HepG2 (cell line): Measurements from ENCODE around the gene BMAL1. TPM values are rescaled to one million over a fixed set of nuclear protein-coding genes. Genes with fewer than 3 reads are reported as not detected.

ENCODE experiments used
- ATAC-seq: fragments of 200-7000 bp; cut with Tn5 transposase; 3 replicates; pipeline ENCODE4 v1.9.1; 2020; ENCODE audit warnings: mild to moderate bottlenecking, moderate library complexity
- BruUV-seq: library from RNA; stranded (reverse); fragments of 400-500 nt; replicated peaks from 2 replicates; lab custom pipeline; 2021; lab: Mats Ljungman, UMichigan
- CTCF ChIA-PET: fragments of 300-600 bp; formaldehyde crosslinking; extraction: SDS; loops from one replicate; lab custom pipeline; 2021; ENCODE audit warnings: low total read pairs, inconsistent platforms, low intra/inter-chr PET ratio; lab: Yijun Ruan, JAX
- POLR2A ChIA-PET: fragments of 350-600 bp; sonication (Branson Sonifier 250); formaldehyde crosslinking; loops from one replicate; lab custom pipeline; 2020; ENCODE audit warnings: antibody characterized with exemption, inconsistent platforms; lab: Yijun Ruan, JAX
- DNase-seq: peaks from one replicate; pipeline ENCODE4 v3.0.0-alpha.2; 2015; ENCODE audit warnings: low spot score
- FAIRE-seq: peaks from 3 replicates; lab custom pipeline; 2011; peaks lifted over from hg19 to GRCh38; lab: Jason Lieb, UNC
- H2AFZ ChIP-seq: one replicate; pipeline ENCODE4 v1.6.1; 2011; ENCODE audit warnings: low read length, inconsistent platforms
- H3K27ac ChIP-seq: fragments of 300-600 bp; 3 replicates; pipeline ENCODE4 v1.8.0; 2011; ENCODE audit warnings: mixed run types, mild to moderate bottlenecking, mixed read lengths, low read length, inconsistent platforms; ENCODE audit not compliant: insufficient read depth; ENCODE audit errors: extremely low read length
- H3K27me3 ChIP-seq, 2 experiments: fragments of 200-600 bp in 1 of 2; 2 replicates in 1 of 2; 3 replicates in 1 of 2; pipeline versions ENCODE4 v1.6.0 to v1.8.0; 2011; ENCODE audit warnings: low read length in 2 of 2, mild to moderate bottlenecking in 2 of 2, moderate library complexity in 2 of 2, inconsistent platforms in 1 of 2; ENCODE audit not compliant: insufficient read depth in 2 of 2, control insufficient read depth in 1 of 2
- H3K36me3 ChIP-seq, 2 experiments: fragments of 200-600 bp in 1 of 2; replicated peaks in 1 of 2; 2 replicates in 1 of 2; 3 replicates in 1 of 2; pipeline versions ENCODE4 v1.5.1 to v1.8.0; 2011; ENCODE audit warnings: low read length in 2 of 2, inconsistent platforms in 1 of 2; ENCODE audit not compliant: insufficient read depth in 2 of 2, control insufficient read depth in 1 of 2
- H3K4me1 ChIP-seq: 2 replicates; pipeline ENCODE4 v1.5.1; 2012; ENCODE audit warnings: low read length, inconsistent platforms; ENCODE audit not compliant: insufficient read depth
- H3K4me2 ChIP-seq: 2 replicates; pipeline ENCODE4 v1.6.0; 2011; ENCODE audit warnings: low read depth, low read length, inconsistent platforms
- H3K4me3 ChIP-seq, 3 experiments: fragments of 200-600 bp in 1 of 3; sonication (generic), shearing (Covaris generic) in 1 of 3; replicated peaks in 1 of 3; 2 replicates each; pipeline ENCODE4 v1.5.1; 2011 to 2016; ENCODE audit warnings: low read length in 3 of 3, inconsistent platforms in 2 of 3, low read depth in 2 of 3, mild to moderate bottlenecking in 2 of 3, control low read depth in 1 of 3, mixed read lengths in 1 of 3; ENCODE audit not compliant: insufficient read depth in 1 of 3
- H3K79me2 ChIP-seq: one replicate; pipeline ENCODE4 v1.6.1; 2011; ENCODE audit warnings: low read length, inconsistent platforms; ENCODE audit not compliant: insufficient read depth
- H3K9ac ChIP-seq: 2 replicates; pipeline ENCODE4 v1.6.0; 2011; ENCODE audit warnings: mild to moderate bottlenecking, low read depth, low read length, inconsistent platforms; ENCODE audit not compliant: insufficient read depth
- H3K9me3 ChIP-seq: 2 replicates; pipeline ENCODE4 v1.5.1; 2012; ENCODE audit warnings: mild to moderate bottlenecking, low read length
- H4K20me1 ChIP-seq: 2 replicates; pipeline ENCODE4 v1.6.0; 2011; ENCODE audit warnings: inconsistent platforms, mild to moderate bottlenecking, low read length, moderate library complexity; ENCODE audit not compliant: insufficient read depth
- BRCA1 ChIP-seq: sonication (generic); formaldehyde crosslinking; IDR thresholded peaks from 2 replicates; pipeline ENCODE4 v1.4.0; 2020; ENCODE audit warnings: missing genetic modification reagents
- CREB1 ChIP-seq, 2 experiments: fragments of 450-650 bp in 1 of 2; IDR thresholded peaks; 2 replicates each; pipeline ENCODE4 v1.6.1; 2016 to 2017; ENCODE audit warnings: control low read depth in 1 of 2, mild to moderate bottlenecking in 1 of 2, missing compliant biosample characterization in 1 of 2, missing genetic modification characterization in 1 of 2
- HOXA5 ChIP-seq: sonication (generic); formaldehyde crosslinking; IDR thresholded peaks from 2 replicates; pipeline ENCODE4 v1.4.0; 2020; ENCODE audit warnings: missing genetic modification reagents
- KLF12 ChIP-seq: sonication (generic); formaldehyde crosslinking; IDR thresholded peaks from 2 replicates; pipeline ENCODE4 v1.4.0; 2020; ENCODE audit warnings: missing genetic modification reagents, borderline replicate concordance
- MXD4 ChIP-seq: IDR thresholded peaks from 2 replicates; pipeline ENCODE4 v1.6.1; 2016; ENCODE audit warnings: mild to moderate bottlenecking, missing biosample characterization, missing genetic modification reagents
- MYNN ChIP-seq: sonication (generic); formaldehyde crosslinking; IDR thresholded peaks from 2 replicates; pipeline ENCODE4 v1.4.0; 2020; ENCODE audit warnings: mild to moderate bottlenecking, low read depth, missing genetic modification reagents
- NONO ChIP-seq, 2 experiments: fragments of 450-650 bp in 1 of 2; sonication (generic) in 1 of 2; formaldehyde crosslinking in 1 of 2; IDR thresholded peaks in 1 of 2; conservative IDR thresholded peaks in 1 of 2; 2 replicates each; pipeline versions ENCODE4 v1.6.1 to v1.8.0; 2017 to 2022; ENCODE audit warnings: mild to moderate bottlenecking in 1 of 2, missing genetic modification reagents in 1 of 2, moderate library complexity in 1 of 2
- PHB2 ChIP-seq: fragments of 450-650 bp; IDR thresholded peaks from 2 replicates; pipeline ENCODE4 v1.6.1; 2018; ENCODE audit not compliant: partially characterized antibody
- TFDP1 ChIP-seq: IDR thresholded peaks from 2 replicates; pipeline ENCODE4 v1.6.1; 2016; ENCODE audit warnings: missing compliant biosample characterization, missing genetic modification reagents, borderline replicate concordance
- ZBTB21 ChIP-seq: sonication (generic); formaldehyde crosslinking; IDR thresholded peaks from 2 replicates; pipeline ENCODE4 v1.4.0; 2020; ENCODE audit warnings: missing genetic modification reagents
- ZBTB43 ChIP-seq: sonication (generic); formaldehyde crosslinking; conservative IDR thresholded peaks from 2 replicates; pipeline ENCODE4 v1.4.0; 2020; ENCODE audit warnings: missing genetic modification reagents
- ZNF138 ChIP-seq: sonication (generic); formaldehyde crosslinking; IDR thresholded peaks from 2 replicates; pipeline ENCODE4 v1.5.0; 2020; ENCODE audit warnings: mild to moderate bottlenecking, low read depth, missing genetic modification reagents
- WGBS: methylation state at CpG from one replicate; pipeline ENCODE4 v1.1.6; 2017; ENCODE audit warnings: low lambda C conversion rate; 5-methylcytosine and 5-hydroxymethylcytosine counted together
- in situ Hi-C: cut with HindIII; loops from 2 replicates; pipeline ENCODE4 v1.10.0; 2017; ENCODE audit warnings: low pct_unique_long_range_greater_than_20kb; ENCODE audit not compliant: extremely low pct_ligation_motif_present
- intact Hi-C: fragments of 100-400 bp; cut with micrococcal nuclease; formaldehyde crosslinking; loops from one replicate; pipeline ENCODE4 v1.10.0; 2022; ENCODE audit not compliant: unreplicated experiment
- polyA plus RNA-seq, 8 experiments: library from polyadenylated mRNA; depleted of rRNA in 3 of 8; stranded (reverse) in 7 of 8; unstranded in 1 of 8; fragments of >200 nt; fragmentation: Illumina TruSeq in 4 of 8; extraction: Trizol in 4 of 8; gene quantifications; 2 replicates each; pipeline versions ENCODE4 v1.2.1 to v1.2.3, GENCODE V29; 2011 to 2016; ENCODE audit warnings: low read depth in 4 of 8, missing spikeins in 1 of 8, mixed read lengths in 1 of 8; ENCODE audit not compliant: insufficient read depth in 1 of 8
- total RNA-seq, 5 experiments: library from RNA; depleted of rRNA; stranded (reverse); fragments of >200 nt; fragmentation: Illumina TruSeq; extraction: Trizol; gene quantifications; 2 replicates each; pipeline ENCODE4 v1.2.3, GENCODE V29; 2016; ENCODE audit warnings: low read depth in 1 of 5
- TF ChIP-seq, protein P1 (sequence below): sonication (generic); formaldehyde crosslinking; IDR thresholded peaks from 2 replicates; pipeline ENCODE4 v1.5.0; 2020; ENCODE audit warnings: missing genetic modification reagents
- TF ChIP-seq, protein P2 (sequence below): sonication (generic); formaldehyde crosslinking; IDR thresholded peaks from 2 replicates; pipeline ENCODE4 v1.8.0; 2023; ENCODE audit warnings: mild to moderate bottlenecking, missing genetic modification reagents
- TF ChIP-seq, protein P3 (sequence below): IDR thresholded peaks from 2 replicates; pipeline ENCODE4 v1.6.1; 2016; ENCODE audit warnings: control low read depth
- TF ChIP-seq, protein P4 (sequence below): sonication (generic); formaldehyde crosslinking; IDR thresholded peaks from 2 replicates; pipeline ENCODE4 v1.8.0; 2022; ENCODE audit warnings: missing genetic modification reagents, mild to moderate bottlenecking, moderate library complexity, borderline replicate concordance

Gene BMAL1
- total and polyA plus RNA-seq, 2 of the 13 experiments (the other 11 are each of a cell fraction or from before 2014, with no cell fraction given), result 4.5 to 4.8 TPM

DNA sequence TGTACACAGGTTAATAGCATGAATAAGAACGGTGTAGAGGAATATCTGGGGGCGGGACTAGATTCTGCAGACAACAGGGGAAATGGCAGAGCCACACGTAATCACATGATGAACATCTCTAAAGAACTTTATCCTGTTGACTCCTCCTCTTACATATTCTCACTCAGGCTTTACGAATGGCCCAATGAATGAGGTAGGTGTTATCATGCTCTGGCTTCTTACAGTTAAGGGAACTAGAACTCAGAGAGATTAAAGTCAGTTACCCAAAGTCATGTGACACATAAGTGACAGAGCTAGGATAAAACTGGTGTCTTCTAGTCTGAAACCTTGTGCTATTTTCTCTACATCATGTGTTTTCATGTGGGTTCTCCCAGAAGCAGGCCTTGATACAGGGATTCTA lies 49.0 kb upstream of the BMAL1 start:
- no peak for FAIRE-seq

More for the DNA sequence above, 49.0 kb upstream of the BMAL1 start:
- intact Hi-C loops, result no loop called here
- no peak overlapping the region for H3K4me2 ChIP-seq
- no peak overlapping the region for H2AFZ ChIP-seq
- DNase-seq, result no peak
- in situ Hi-C loops, result no loop called here
- no peaks in the 10 kb centered on the region for H3K36me3 ChIP-seq
- peaks cover 0 to 8% of the 10 kb centered on the region in 2 experiments; a peak in 4 of 5 replicates for H3K27me3 ChIP-seq
- WGBS, result 0% methylated on average over 4 of the region's 4 CpGs
- no peaks in the 10 kb centered on the region for H3K4me1 ChIP-seq
- H3K9ac ChIP-seq, result no peak overlapping the region
- no peak for ATAC-seq
- POLR2A ChIA-PET, result no interaction called here
- no peak overlapping the region for H3K27ac ChIP-seq
- TF ChIP-seq MYNN (CRISPR knock-in tag) (no peak), ZNF138 (CRISPR knock-in tag) (no peak), NONO (IDR thresholded peaks at IDR 0.05) (no peak), NONO (CRISPR knock-in tag; conservative IDR thresholded peaks at IDR 0.05) (no peak), KLF12 (CRISPR knock-in tag) (no peak), BRCA1 (CRISPR knock-in tag) (no peak), HOXA5 (CRISPR knock-in tag) (no peak), PHB2 (no peak), MXD4 (CRISPR knock-in tag) (no peak), ZBTB43 (no peak), CREB1 (IDR thresholded peaks at IDR 0.05) (no peak), CREB1 (CRISPR knock-in tag; IDR thresholded peaks at IDR 0.05) (no peak), TFDP1 (CRISPR knock-in tag) (no peak), ZBTB21 (CRISPR knock-in tag) (no peak)
- TF ChIP-seq, protein P1, sequence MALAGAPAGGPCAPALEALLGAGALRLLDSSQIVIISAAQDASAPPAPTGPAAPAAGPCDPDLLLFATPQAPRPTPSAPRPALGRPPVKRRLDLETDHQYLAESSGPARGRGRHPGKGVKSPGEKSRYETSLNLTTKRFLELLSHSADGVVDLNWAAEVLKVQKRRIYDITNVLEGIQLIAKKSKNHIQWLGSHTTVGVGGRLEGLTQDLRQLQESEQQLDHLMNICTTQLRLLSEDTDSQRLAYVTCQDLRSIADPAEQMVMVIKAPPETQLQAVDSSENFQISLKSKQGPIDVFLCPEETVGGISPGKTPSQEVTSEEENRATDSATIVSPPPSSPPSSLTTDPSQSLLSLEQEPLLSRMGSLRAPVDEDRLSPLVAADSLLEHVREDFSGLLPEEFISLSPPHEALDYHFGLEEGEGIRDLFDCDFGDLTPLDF (CRISPR knock-in tag), result no peak
- TF ChIP-seq, protein P2, sequence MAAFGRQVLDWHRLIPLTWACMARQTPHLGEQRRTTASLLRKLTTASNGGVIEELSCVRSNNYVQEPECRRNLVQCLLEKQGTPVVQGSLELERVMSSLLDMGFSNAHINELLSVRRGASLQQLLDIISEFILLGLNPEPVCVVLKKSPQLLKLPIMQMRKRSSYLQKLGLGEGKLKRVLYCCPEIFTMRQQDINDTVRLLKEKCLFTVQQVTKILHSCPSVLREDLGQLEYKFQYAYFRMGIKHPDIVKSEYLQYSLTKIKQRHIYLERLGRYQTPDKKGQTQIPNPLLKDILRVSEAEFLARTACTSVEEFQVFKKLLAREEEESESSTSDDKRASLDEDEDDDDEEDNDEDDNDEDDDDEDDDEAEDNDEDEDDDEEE (CRISPR knock-in tag), result no peak
- TF ChIP-seq, protein P3, sequence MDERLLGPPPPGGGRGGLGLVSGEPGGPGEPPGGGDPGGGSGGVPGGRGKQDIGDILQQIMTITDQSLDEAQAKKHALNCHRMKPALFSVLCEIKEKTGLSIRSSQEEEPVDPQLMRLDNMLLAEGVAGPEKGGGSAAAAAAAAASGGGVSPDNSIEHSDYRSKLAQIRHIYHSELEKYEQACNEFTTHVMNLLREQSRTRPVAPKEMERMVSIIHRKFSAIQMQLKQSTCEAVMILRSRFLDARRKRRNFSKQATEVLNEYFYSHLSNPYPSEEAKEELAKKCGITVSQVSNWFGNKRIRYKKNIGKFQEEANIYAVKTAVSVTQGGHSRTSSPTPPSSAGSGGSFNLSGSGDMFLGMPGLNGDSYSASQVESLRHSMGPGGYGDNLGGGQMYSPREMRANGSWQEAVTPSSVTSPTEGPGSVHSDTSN, result no peak
- TF ChIP-seq, protein P4, sequence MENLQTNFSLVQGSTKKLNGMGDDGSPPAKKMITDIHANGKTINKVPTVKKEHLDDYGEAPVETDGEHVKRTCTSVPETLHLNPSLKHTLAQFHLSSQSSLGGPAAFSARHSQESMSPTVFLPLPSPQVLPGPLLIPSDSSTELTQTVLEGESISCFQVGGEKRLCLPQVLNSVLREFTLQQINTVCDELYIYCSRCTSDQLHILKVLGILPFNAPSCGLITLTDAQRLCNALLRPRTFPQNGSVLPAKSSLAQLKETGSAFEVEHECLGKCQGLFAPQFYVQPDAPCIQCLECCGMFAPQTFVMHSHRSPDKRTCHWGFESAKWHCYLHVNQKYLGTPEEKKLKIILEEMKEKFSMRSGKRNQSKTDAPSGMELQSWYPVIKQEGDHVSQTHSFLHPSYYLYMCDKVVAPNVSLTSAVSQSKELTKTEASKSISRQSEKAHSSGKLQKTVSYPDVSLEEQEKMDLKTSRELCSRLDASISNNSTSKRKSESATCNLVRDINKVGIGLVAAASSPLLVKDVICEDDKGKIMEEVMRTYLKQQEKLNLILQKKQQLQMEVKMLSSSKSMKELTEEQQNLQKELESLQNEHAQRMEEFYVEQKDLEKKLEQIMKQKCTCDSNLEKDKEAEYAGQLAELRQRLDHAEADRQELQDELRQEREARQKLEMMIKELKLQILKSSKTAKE (CRISPR knock-in tag), result no peak
- no peaks in the 10 kb centered on the region for H3K79me2 ChIP-seq
- CTCF ChIA-PET, result no interaction called here
- H3K4me3 ChIP-seq, result no peak overlapping the region
- no TSS peak for BruUV-seq
- no peaks in the 10 kb centered on the region for H4K20me1 ChIP-seq
- H3K9me3 ChIP-seq, result no peaks in the 10 kb centered on the region
